Cardiac fibroblast (primary cell): ENCODE results near the gene PDK4.

Source experiments
- DNase-seq, 2 donors: peaks; one replicate each; pipeline versions ENCODE4 v3.0.0 to v3.0.0-alpha.2; 2010; ENCODE audit warnings: low read depth in 2 of 2
- H3K4me3 ChIP-seq, 2 donors: replicated peaks in 1 of 2; 1 replicate in 1 of 2; 2 replicates in 1 of 2; pipeline ENCODE4 v1.5.1; 2011; ENCODE audit warnings: low read depth in 2 of 2, low read length in 2 of 2, mild to moderate bottlenecking in 2 of 2, moderate library complexity in 1 of 2
- CTCF ChIP-seq: IDR thresholded peaks from one replicate; pipeline ENCODE4 v1.5.1; 2011; ENCODE audit warnings: low read depth, mild to moderate bottlenecking, low read length, inconsistent platforms

Gene PDK4

GRCh38 chr7:95546647-95547046 is 49.7 kb downstream of the PDK4 start:
- no peak for TF ChIP-seq CTCF
- no peak for DNase-seq
- no peak overlapping the region for H3K4me3 ChIP-seq

DNA sequence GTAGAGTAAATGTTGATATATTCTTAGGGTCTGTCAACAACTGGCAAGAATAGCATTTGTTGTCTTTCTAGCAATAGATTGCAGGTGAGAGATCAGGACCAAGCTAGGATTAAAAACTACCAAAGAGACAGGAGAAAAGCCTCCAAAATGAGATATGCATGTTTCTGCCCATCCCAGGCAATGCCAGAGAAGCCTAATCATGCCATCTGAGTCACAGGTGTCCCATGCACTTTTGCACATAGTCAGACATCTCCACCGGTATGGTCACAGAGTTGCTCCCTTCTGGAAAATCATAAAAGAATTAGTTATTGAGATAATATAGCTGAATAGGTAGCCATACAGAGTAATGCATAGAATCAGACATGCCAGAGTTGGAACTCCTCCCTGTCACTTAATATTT is 50.6 kb downstream of the PDK4 start:
- no peak overlapping the region for H3K4me3 ChIP-seq
- no peak for TF ChIP-seq CTCF
- DNase-seq: no peak

DNA sequence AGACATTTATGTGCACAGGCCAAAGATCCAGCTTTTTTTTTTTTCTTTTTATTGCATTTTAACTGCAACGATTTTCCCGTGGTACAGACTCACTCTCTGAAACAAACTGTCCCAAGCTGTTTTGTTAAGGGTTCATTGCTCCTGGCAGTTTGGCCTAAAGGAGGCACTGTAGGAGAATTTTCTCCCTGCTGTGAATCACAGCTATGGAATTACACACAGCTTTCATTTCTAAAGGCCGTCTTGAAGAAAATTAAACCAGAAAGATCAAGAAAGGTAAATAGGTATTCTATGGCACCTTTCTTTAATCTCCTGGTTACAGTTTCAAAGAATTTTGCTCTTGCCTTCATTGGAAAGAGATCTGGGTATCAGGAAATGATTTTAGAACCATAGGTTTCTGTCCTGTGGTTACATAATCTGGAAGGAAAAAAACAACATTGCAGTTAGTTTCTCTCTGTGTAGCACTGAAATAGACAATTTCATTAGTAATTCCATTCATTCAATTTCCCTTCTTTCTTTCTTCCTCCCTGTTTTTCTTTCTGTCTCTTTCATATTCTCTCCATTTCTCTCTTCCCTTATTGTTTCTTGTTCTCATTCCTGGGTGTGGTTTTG is 51.2 kb downstream of the PDK4 start:
- DNase-seq: peak; percentile 84 to 85
- TF ChIP-seq CTCF: peak; percentile 84
- peak overlapping the region in 1 of 2 donors; percentile 11 for H3K4me3 ChIP-seq

- no peak for DNase-seq
- no peak for TF ChIP-seq CTCF
Measured at GRCh38 chr7:95544171-95544570, 52.1 kb downstream of the PDK4 start.

GRCh38 chr7:95543312-95543711 is 53.0 kb downstream of the PDK4 start:
- TF ChIP-seq CTCF: no peak
- DNase-seq: no peak
- no peak overlapping the region for H3K4me3 ChIP-seq

More at GRCh38 chr7:95544171-95544570, 52.1 kb downstream of the PDK4 start:
- H3K4me3 ChIP-seq: no peak overlapping the region

DNA sequence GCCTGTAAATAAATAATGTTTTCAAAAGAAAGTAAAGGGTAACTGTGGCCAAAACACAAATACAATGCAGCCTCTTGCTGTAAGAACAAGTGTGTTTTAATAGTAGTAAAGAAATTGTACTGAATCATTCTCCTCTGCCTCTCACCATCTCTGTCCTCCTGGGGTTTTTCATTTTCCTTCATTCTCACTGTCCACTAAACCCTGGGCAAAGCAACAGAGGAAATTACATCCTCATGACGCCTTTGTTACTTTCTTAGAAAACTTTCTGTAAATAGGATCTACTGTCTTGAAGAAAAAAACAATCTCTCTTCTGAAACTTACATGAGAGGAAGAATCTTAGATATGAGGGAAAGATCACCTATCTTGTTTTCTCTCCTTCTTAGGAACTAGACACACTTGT is 56.0 kb downstream of the PDK4 start:
- TF ChIP-seq CTCF: no peak
- DNase-seq: no peak
- no peak overlapping the region for H3K4me3 ChIP-seq

GRCh38 chr7:95539426-95539825 is 56.9 kb downstream of the PDK4 start:
- no peak overlapping the region for H3K4me3 ChIP-seq
- no peak for TF ChIP-seq CTCF
- no peak for DNase-seq
